H1 (cell line): Measurements from ENCODE around the gene RFLNA.

Experiments used
- BRCA1 ChIP-seq: IDR thresholded peaks from 2 replicates; pipeline ENCODE4 v1.6.1; 2012; ENCODE audit warnings: low read depth, low read length, improper control_type of control experiment
- CHD2 ChIP-seq: IDR thresholded peaks from 2 replicates; pipeline ENCODE4 v1.6.1; 2012; ENCODE audit warnings: low read length, improper control_type of control experiment
- EP300 ChIP-seq, 2 experiments: IDR thresholded peaks; 1 replicate in 1 of 2; 2 replicates in 1 of 2; pipeline ENCODE4 v1.6.1; 2011 to 2012; ENCODE audit warnings: low read depth in 2 of 2, low read length in 2 of 2, mild to moderate bottlenecking in 2 of 2, borderline replicate concordance in 1 of 2, inconsistent platforms in 1 of 2, moderate library complexity in 1 of 2
- FOSL1 ChIP-seq: IDR thresholded peaks from 2 replicates; pipeline ENCODE4 v1.6.1; 2011; ENCODE audit warnings: mild to moderate bottlenecking, low read depth, low read length, moderate library complexity; ENCODE audit not compliant: insufficient read depth
- PHF8 ChIP-seq: fragments of 200-600 bp; sonication (generic); conservative IDR thresholded peaks from 2 replicates; pipeline ENCODE4 v1.7.1; 2012; ENCODE audit warnings: low read depth, mild to moderate bottlenecking, inconsistent platforms, low read length, moderate library complexity
- POLR2A ChIP-seq, 2 experiments: IDR thresholded peaks; 1 replicate in 1 of 2; 2 replicates in 1 of 2; pipeline ENCODE4 v1.6.1; 2011; ENCODE audit warnings: low read depth in 2 of 2, low read length in 2 of 2, mild to moderate bottlenecking in 2 of 2; ENCODE audit errors: control extremely low read depth in 1 of 2
- RAD21 ChIP-seq, 2 experiments: IDR thresholded peaks in 1 of 2; conservative IDR thresholded peaks in 1 of 2; 2 replicates each; pipeline ENCODE4 v1.6.1; 2011; ENCODE audit warnings: low read depth in 2 of 2, low read length in 2 of 2, improper control_type of control experiment in 1 of 2, inconsistent platforms in 1 of 2, mild to moderate bottlenecking in 1 of 2, moderate library complexity in 1 of 2
- RFX5 ChIP-seq: IDR thresholded peaks from 2 replicates; pipeline ENCODE4 v1.6.1; 2011; ENCODE audit warnings: low read depth, low read length, improper control_type of control experiment, borderline replicate concordance
- SIN3A ChIP-seq, 2 experiments: IDR thresholded peaks in 1 of 2; conservative IDR thresholded peaks in 1 of 2; 2 replicates each; pipeline ENCODE4 v1.6.1; 2011 to 2012; ENCODE audit warnings: low read length in 2 of 2, improper control_type of control experiment in 1 of 2, low read depth in 1 of 2, mild to moderate bottlenecking in 1 of 2
- TAF1 ChIP-seq: IDR thresholded peaks from 2 replicates; pipeline ENCODE4 v1.6.1; 2011; ENCODE audit warnings: mild to moderate bottlenecking, low read depth, low read length
- YY1 ChIP-seq: IDR thresholded peaks from 2 replicates; pipeline ENCODE4 v1.6.1; 2011; ENCODE audit warnings: low read depth, mild to moderate bottlenecking, low read length
- ZNF274 ChIP-seq: IDR thresholded peaks from 2 replicates; pipeline ENCODE4 v1.7.0; 2012; ENCODE audit warnings: low read length, borderline replicate concordance; ENCODE audit errors: extremely low read depth
- TF ChIP-seq, protein P1 (sequence below), 3 experiments: IDR thresholded peaks; 1 replicate in 2 of 3; 2 replicates in 1 of 3; pipeline versions ENCODE4 v1.5.1 to v1.6.1; 2011; ENCODE audit warnings: low read length in 3 of 3, mild to moderate bottlenecking in 3 of 3, inconsistent platforms in 2 of 3, low read depth in 1 of 3, moderate library complexity in 1 of 3; ENCODE audit not compliant: insufficient read depth in 1 of 3; ENCODE audit errors: control extremely low read depth in 1 of 3

DNA sequence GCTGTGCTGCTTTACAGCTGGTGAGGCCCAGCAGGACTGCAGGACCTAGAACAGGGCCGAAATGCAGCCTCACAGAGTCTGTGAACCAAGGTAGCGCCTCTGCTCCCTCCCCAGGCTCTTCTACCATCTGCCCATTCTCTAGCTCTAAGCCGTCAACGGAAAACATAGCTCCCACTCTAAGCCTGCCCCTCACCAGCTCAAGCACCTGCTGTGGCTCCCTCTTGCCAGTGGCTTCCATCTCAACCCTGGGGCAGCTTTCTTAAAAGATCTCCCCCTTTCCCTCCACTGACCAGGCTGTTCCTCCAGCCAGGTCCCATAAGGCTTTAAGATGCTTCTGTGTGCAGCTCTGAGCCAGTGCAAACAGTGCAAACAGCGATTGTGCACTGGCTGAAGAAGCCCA lies 61.3 kb downstream of the RFLNA start:
- TF ChIP-seq TAF1 (no peak), FOSL1 (no peak), POLR2A (IDR thresholded peaks at IDR 0.05; ENCODE audit: control extremely low read depth in 1 of 2, low read depth in 2 of 2, low read length in 2 of 2) (no peak), SIN3A (conservative IDR thresholded peaks at IDR 0.05 in 1 of 2, IDR thresholded peaks at IDR 0.05 in 1 of 2; ENCODE audit: low read depth in 1 of 2, low read length in 2 of 2) (no peak), RAD21 (IDR thresholded peaks at IDR 0.05 in 1 of 2, conservative IDR thresholded peaks at IDR 0.05 in 1 of 2; ENCODE audit: low read depth in 2 of 2, low read length in 2 of 2) (no peak), ZNF274 (no peak), RFX5 (no peak), EP300 (IDR thresholded peaks at IDR 0.05; ENCODE audit: borderline replicate concordance in 1 of 2, low read depth in 2 of 2, low read length in 2 of 2) (no peak), CHD2 (no peak), YY1 (no peak), PHF8 (no peak), BRCA1 (no peak)
- TF ChIP-seq, protein P1, sequence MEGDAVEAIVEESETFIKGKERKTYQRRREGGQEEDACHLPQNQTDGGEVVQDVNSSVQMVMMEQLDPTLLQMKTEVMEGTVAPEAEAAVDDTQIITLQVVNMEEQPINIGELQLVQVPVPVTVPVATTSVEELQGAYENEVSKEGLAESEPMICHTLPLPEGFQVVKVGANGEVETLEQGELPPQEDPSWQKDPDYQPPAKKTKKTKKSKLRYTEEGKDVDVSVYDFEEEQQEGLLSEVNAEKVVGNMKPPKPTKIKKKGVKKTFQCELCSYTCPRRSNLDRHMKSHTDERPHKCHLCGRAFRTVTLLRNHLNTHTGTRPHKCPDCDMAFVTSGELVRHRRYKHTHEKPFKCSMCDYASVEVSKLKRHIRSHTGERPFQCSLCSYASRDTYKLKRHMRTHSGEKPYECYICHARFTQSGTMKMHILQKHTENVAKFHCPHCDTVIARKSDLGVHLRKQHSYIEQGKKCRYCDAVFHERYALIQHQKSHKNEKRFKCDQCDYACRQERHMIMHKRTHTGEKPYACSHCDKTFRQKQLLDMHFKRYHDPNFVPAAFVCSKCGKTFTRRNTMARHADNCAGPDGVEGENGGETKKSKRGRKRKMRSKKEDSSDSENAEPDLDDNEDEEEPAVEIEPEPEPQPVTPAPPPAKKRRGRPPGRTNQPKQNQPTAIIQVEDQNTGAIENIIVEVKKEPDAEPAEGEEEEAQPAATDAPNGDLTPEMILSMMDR (IDR thresholded peaks at IDR 0.05; ENCODE audit: control extremely low read depth in 1 of 3, insufficient read depth in 1 of 3, low read depth in 1 of 3, low read length in 3 of 3): no peak
